Activated CD8-positive, alpha-beta memory T cell treated with anti-CD3 and anti-CD28 coated beads for 24 hours (primary cell): ENCODE data around the gene TAOK1.

Experiments used
- DNase-seq: peaks from one replicate; pipeline ENCODE4 v3.0.0-alpha.2; 2020

Gene TAOK1

GRCh38 chr17:29379084-29379991 is 10.8 kb upstream of the TAOK1 start:
- DNase-seq = no peak

- no peak for DNase-seq
These were observed 6.5 kb upstream of the TAOK1 start for GRCh38 chr17:29383686-29384085.

- DNase-seq = no peak
These were observed 5.3 kb upstream of the TAOK1 start for GRCh38 chr17:29384901-29385300.

- no peak for DNase-seq
These were observed 3.4 kb upstream of the TAOK1 start for GRCh38 chr17:29386760-29387159.

GRCh38 chr17:29388937-29389336 is 1.2 kb upstream of the TAOK1 start:
- DNase-seq = no peak

- peak; percentile 61 for DNase-seq
These were observed 878 bp downstream of the TAOK1 start for GRCh38 chr17:29390851-29391631.

GRCh38 chr17:29393436-29393835 is 3.3 kb downstream of the TAOK1 start:
- DNase-seq = no peak

GRCh38 chr17:29394761-29395160 is 4.6 kb downstream of the TAOK1 start:
- no peak for DNase-seq

- no peak for DNase-seq
These were observed 5.9 kb downstream of the TAOK1 start for GRCh38 chr17:29396066-29396465.

GRCh38 chr17:29399634-29400033 is 9.5 kb downstream of the TAOK1 start:
- no peak for DNase-seq

- no peak for DNase-seq
These were observed 10.7 kb downstream of the TAOK1 start for GRCh38 chr17:29400818-29401217.

GRCh38 chr17:29401258-29401657 is 11.1 kb downstream of the TAOK1 start:
- DNase-seq = no peak

- peak; percentile 41 for DNase-seq
These were observed 17.7 kb downstream of the TAOK1 start for GRCh38 chr17:29407856-29408255.

- no peak for DNase-seq
These were observed 19.8 kb downstream of the TAOK1 start for GRCh38 chr17:29409963-29410362.

- no peak for DNase-seq
These were observed 22.8 kb downstream of the TAOK1 start for GRCh38 chr17:29412780-29413565.

GRCh38 chr17:29420128-29420527 is 30.0 kb downstream of the TAOK1 start:
- no peak for DNase-seq

GRCh38 chr17:29430275-29430674 is 40.1 kb downstream of the TAOK1 start:
- DNase-seq = no peak

- no peak for DNase-seq
These were observed 43.4 kb downstream of the TAOK1 start for GRCh38 chr17:29433541-29433940.

- DNase-seq = no peak
These were observed 44.4 kb downstream of the TAOK1 start for GRCh38 chr17:29434550-29434949.

- no peak for DNase-seq
These were observed 52.3 kb downstream of the TAOK1 start for GRCh38 chr17:29442451-29442850.

- DNase-seq = no peak
These were observed 53.0 kb downstream of the TAOK1 start for GRCh38 chr17:29443041-29443739.

- DNase-seq = no peak
These were observed 54.4 kb downstream of the TAOK1 start for GRCh38 chr17:29444589-29444988.

GRCh38 chr17:29445844-29446243 is 55.7 kb downstream of the TAOK1 start:
- no peak for DNase-seq
